Activated naive CD8-positive, alpha-beta T cell treated with anti-CD3 and anti-CD28 coated beads for 36 hours (primary cell): Measurements from ENCODE around the gene METTL15. TPM values are rescaled to one million over a fixed set of nuclear protein-coding genes. Genes with fewer than 3 reads are reported as not detected.
"Not testable (repeated sequence)": the region's sequence is repeated elsewhere in the genome, so short reads cannot be mapped to it uniquely, and the experiment has no call there.

Source experiments
- DNase-seq: peaks from one replicate; pipeline ENCODE4 v3.0.0; 2021
- H3K27ac Mint-ChIP-seq: one replicate; pipeline ENCODE4 v1.8.0; 2022; ENCODE audit warnings: mild to moderate bottlenecking, moderate library complexity, mixed read lengths
- H3K27me3 Mint-ChIP-seq: one replicate; pipeline ENCODE4 v1.8.0; 2022; ENCODE audit warnings: mild to moderate bottlenecking, mixed read lengths
- H3K36me3 Mint-ChIP-seq: one replicate; pipeline ENCODE4 v1.8.0; 2021; ENCODE audit warnings: mild to moderate bottlenecking, mixed read lengths
- H3K4me1 Mint-ChIP-seq: one replicate; pipeline ENCODE4 v1.8.0; 2021; ENCODE audit warnings: mixed read lengths
- H3K4me3 Mint-ChIP-seq: one replicate; pipeline ENCODE4 v1.8.0; 2022; ENCODE audit warnings: mild to moderate bottlenecking, moderate library complexity, mixed read lengths
- H3K9me3 Mint-ChIP-seq: one replicate; pipeline ENCODE4 v1.8.0; 2022; ENCODE audit warnings: mixed read lengths
- total RNA-seq, 2 experiments: library from RNA; stranded (reverse); gene quantifications; one replicate each; pipeline ENCODE4 v1.2.3, GENCODE V29; 2021

The METTL15 gene
- total RNA-seq, 2 experiments from 2014 or later = 17.2 TPM

GRCh38 chr11:28222063-28222462 lies 113.9 kb downstream of the METTL15 start:
- H3K4me3 Mint-ChIP-seq, H3K27me3 Mint-ChIP-seq, H3K4me1 Mint-ChIP-seq, DNase-seq, H3K27ac Mint-ChIP-seq: not testable (repeated sequence)
- H3K9me3 Mint-ChIP-seq = peaks cover 16% of the 10 kb centered on the region
- H3K36me3 Mint-ChIP-seq = peaks cover 44% of the 10 kb centered on the region

GRCh38 chr11:28223577-28223976 lies 115.4 kb downstream of the METTL15 start:
- Mint-ChIP-seq H3K36me3 (peaks cover 36% of the 10 kb centered on the region), H3K27ac (no peak overlapping the region)

GRCh38 chr11:28223994-28224393 lies 115.8 kb downstream of the METTL15 start:
- Mint-ChIP-seq H3K4me1 (peaks cover 4% of the 10 kb centered on the region), H3K4me3 (no peak overlapping the region), H3K36me3 (peaks cover 34% of the 10 kb centered on the region), H3K9me3 (peaks cover 10% of the 10 kb centered on the region), H3K27me3 (no peaks in the 10 kb centered on the region), H3K27ac (no peak overlapping the region)
- DNase-seq = no peak

More at GRCh38 chr11:28223577-28223976, 115.4 kb downstream of the METTL15 start:
- no peak overlapping the region for H3K4me3 Mint-ChIP-seq
- peaks cover 10% of the 10 kb centered on the region for H3K9me3 Mint-ChIP-seq
- no peak for DNase-seq
- H3K27me3 Mint-ChIP-seq = no peaks in the 10 kb centered on the region
- peaks cover 4% of the 10 kb centered on the region for H3K4me1 Mint-ChIP-seq

- no peaks in the 10 kb centered on the region for H3K27me3 Mint-ChIP-seq
- H3K4me3 Mint-ChIP-seq = no peak overlapping the region
- no peak overlapping the region for H3K27ac Mint-ChIP-seq
- peaks cover 4% of the 10 kb centered on the region for H3K4me1 Mint-ChIP-seq
- H3K36me3 Mint-ChIP-seq = peaks cover 17% of the 10 kb centered on the region
- H3K9me3 Mint-ChIP-seq = no peaks in the 10 kb centered on the region
- no peak for DNase-seq
Observed at GRCh38 chr11:28227460-28227859, 119.3 kb downstream of the METTL15 start.

- Mint-ChIP-seq H3K9me3 (no peaks in the 10 kb centered on the region), H3K27me3 (no peaks in the 10 kb centered on the region), H3K4me1 (peaks cover 4% of the 10 kb centered on the region), H3K36me3 (peaks cover 17% of the 10 kb centered on the region), H3K4me3 (no peak overlapping the region), H3K27ac (no peak overlapping the region)
- no peak for DNase-seq
Observed at GRCh38 chr11:28228196-28228895, 120.2 kb downstream of the METTL15 start.

GRCh38 chr11:28231475-28231874 lies 123.3 kb downstream of the METTL15 start:
- peaks cover 1% of the 10 kb centered on the region for H3K9me3 Mint-ChIP-seq
- no peaks in the 10 kb centered on the region for H3K27me3 Mint-ChIP-seq
- H3K4me3 Mint-ChIP-seq = no peak overlapping the region
- DNase-seq = no peak
- no peak overlapping the region for H3K27ac Mint-ChIP-seq
- peaks cover 25% of the 10 kb centered on the region for H3K36me3 Mint-ChIP-seq
- peaks cover 4% of the 10 kb centered on the region for H3K4me1 Mint-ChIP-seq

- H3K9me3 Mint-ChIP-seq = peaks cover 1% of the 10 kb centered on the region
- no peak overlapping the region for H3K4me3 Mint-ChIP-seq
- H3K27me3 Mint-ChIP-seq = no peaks in the 10 kb centered on the region
- peaks cover 30% of the 10 kb centered on the region for H3K36me3 Mint-ChIP-seq
- no peak for DNase-seq
- no peaks in the 10 kb centered on the region for H3K4me1 Mint-ChIP-seq
- no peak overlapping the region for H3K27ac Mint-ChIP-seq
Observed at GRCh38 chr11:28232649-28233048, 124.5 kb downstream of the METTL15 start.

- Mint-ChIP-seq H3K36me3 (peaks cover 42% of the 10 kb centered on the region), H3K4me1 (peaks cover 2% of the 10 kb centered on the region), H3K27ac (no peak overlapping the region), H3K9me3 (peaks cover 8% of the 10 kb centered on the region), H3K4me3 (no peak overlapping the region), H3K27me3 (no peaks in the 10 kb centered on the region)
- DNase-seq = no peak
Observed at GRCh38 chr11:28241760-28242159, 133.6 kb downstream of the METTL15 start.

GRCh38 chr11:28242596-28242995 lies 134.4 kb downstream of the METTL15 start:
- H3K36me3 Mint-ChIP-seq = peaks cover 36% of the 10 kb centered on the region
- no peak for DNase-seq
- no peaks in the 10 kb centered on the region for H3K27me3 Mint-ChIP-seq
- H3K4me3 Mint-ChIP-seq = no peak overlapping the region
- no peak overlapping the region for H3K27ac Mint-ChIP-seq
- peaks cover 8% of the 10 kb centered on the region for H3K9me3 Mint-ChIP-seq
- H3K4me1 Mint-ChIP-seq = peaks cover 2% of the 10 kb centered on the region

GRCh38 chr11:28243061-28243460 lies 134.9 kb downstream of the METTL15 start:
- DNase-seq = no peak
- no peak overlapping the region for H3K27ac Mint-ChIP-seq
- H3K27me3 Mint-ChIP-seq = no peaks in the 10 kb centered on the region
- H3K9me3 Mint-ChIP-seq = peaks cover 8% of the 10 kb centered on the region
- H3K4me3 Mint-ChIP-seq = no peak overlapping the region
- H3K36me3 Mint-ChIP-seq = peaks cover 37% of the 10 kb centered on the region
- H3K4me1 Mint-ChIP-seq = peaks cover 2% of the 10 kb centered on the region

GRCh38 chr11:28243581-28243980 lies 135.4 kb downstream of the METTL15 start:
- peaks cover 1% of the 10 kb centered on the region for H3K4me1 Mint-ChIP-seq
- no peaks in the 10 kb centered on the region for H3K27me3 Mint-ChIP-seq
- no peak overlapping the region for H3K4me3 Mint-ChIP-seq
- H3K36me3 Mint-ChIP-seq = peaks cover 38% of the 10 kb centered on the region
- H3K9me3 Mint-ChIP-seq = peaks cover 9% of the 10 kb centered on the region
- no peak for DNase-seq
- no peak overlapping the region for H3K27ac Mint-ChIP-seq

GRCh38 chr11:28245131-28245530 lies 136.9 kb downstream of the METTL15 start:
- Mint-ChIP-seq H3K9me3 (peaks cover 15% of the 10 kb centered on the region), H3K27ac (no peak overlapping the region), H3K27me3 (no peaks in the 10 kb centered on the region), H3K36me3 (peaks cover 40% of the 10 kb centered on the region), H3K4me3 (no peak overlapping the region), H3K4me1 (no peaks in the 10 kb centered on the region)
- DNase-seq = no peak

GRCh38 chr11:28250192-28250591 lies 142.0 kb downstream of the METTL15 start:
- H3K9me3 Mint-ChIP-seq = peaks cover 23% of the 10 kb centered on the region
- H3K4me3 Mint-ChIP-seq = no peak overlapping the region
- H3K27me3 Mint-ChIP-seq = no peaks in the 10 kb centered on the region
- peaks cover 54% of the 10 kb centered on the region for H3K36me3 Mint-ChIP-seq
- H3K4me1 Mint-ChIP-seq = no peaks in the 10 kb centered on the region
- no peak overlapping the region for H3K27ac Mint-ChIP-seq
- DNase-seq = no peak

- H3K9me3 Mint-ChIP-seq = peaks cover 22% of the 10 kb centered on the region
- no peaks in the 10 kb centered on the region for H3K27me3 Mint-ChIP-seq
- H3K4me3 Mint-ChIP-seq = no peak overlapping the region
- H3K27ac Mint-ChIP-seq = no peak overlapping the region
- peaks cover 56% of the 10 kb centered on the region for H3K36me3 Mint-ChIP-seq
- no peak for DNase-seq
- no peaks in the 10 kb centered on the region for H3K4me1 Mint-ChIP-seq
Observed at GRCh38 chr11:28251257-28251656, 143.1 kb downstream of the METTL15 start.

- Mint-ChIP-seq H3K36me3 (peaks cover 61% of the 10 kb centered on the region), H3K4me3 (no peak overlapping the region)
Observed at GRCh38 chr11:28257761-28258160, 149.6 kb downstream of the METTL15 start.

GRCh38 chr11:28259177-28259843 lies 151.1 kb downstream of the METTL15 start:
- Mint-ChIP-seq H3K27me3 (no peaks in the 10 kb centered on the region), H3K4me1 (peaks cover 7% of the 10 kb centered on the region), H3K36me3 (peaks cover 56% of the 10 kb centered on the region), H3K27ac (no peak overlapping the region), H3K4me3 (no peak overlapping the region), H3K9me3 (peaks cover 6% of the 10 kb centered on the region)
- DNase-seq = no peak

More at GRCh38 chr11:28257761-28258160, 149.6 kb downstream of the METTL15 start:
- Mint-ChIP-seq H3K4me1 (peaks cover 7% of the 10 kb centered on the region), H3K9me3 (peaks cover 10% of the 10 kb centered on the region), H3K27me3 (no peaks in the 10 kb centered on the region), H3K27ac (no peak overlapping the region)
- no peak for DNase-seq
